ENCODE measurements around the gene ATG5.

- TF ChIP-seq CTCF (conservative IDR thresholded peaks at IDR 0.05; ENCODE audit: low read length) (no peak), EZH2phosphoT487 (IDR thresholded peaks at IDR 0.05; ENCODE audit: borderline replicate concordance, low read depth, low read length) (no peak)
Observed at GRCh38 chr6:106244931-106245330, 80.6 kb downstream of the ATG5 start.
